Stimulated activated CD4-positive, alpha-beta T cell treated with anti-CD3 and anti-CD28 coated beads, Interleukin-4, amount 100 ng/mL, for 1 hour (primary cell): ENCODE measurements around the gene CSF1.
"Not testable (repeated sequence)": the region's sequence is repeated elsewhere in the genome, so short reads cannot be mapped to it uniquely, and the experiment has no call there.

Experiments used
- DNase-seq: peaks from one replicate; pipeline ENCODE4 v3.0.0-alpha.2; 2020

CSF1 gene

DNA sequence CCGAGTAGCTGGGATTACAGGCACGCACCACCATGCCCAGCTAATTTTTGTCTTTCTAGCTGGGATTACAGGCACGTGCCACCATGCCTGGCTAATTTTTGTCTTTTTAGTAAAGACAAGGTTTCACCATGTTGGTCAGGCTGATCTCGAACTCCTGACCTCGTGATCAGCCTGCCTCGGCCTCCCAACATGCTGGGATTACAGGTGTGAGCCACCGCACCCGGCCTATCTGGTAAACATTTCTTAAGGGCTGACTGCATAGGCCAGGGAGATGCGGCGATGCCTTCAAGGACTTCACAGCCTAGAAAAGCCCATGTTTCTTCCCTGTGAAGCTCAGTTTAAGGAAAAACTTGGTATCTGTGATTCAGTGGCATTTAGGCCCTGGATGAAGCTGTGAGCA, 9.7 kb downstream of the CSF1 start:
- not testable (repeated sequence) for DNase-seq

DNA sequence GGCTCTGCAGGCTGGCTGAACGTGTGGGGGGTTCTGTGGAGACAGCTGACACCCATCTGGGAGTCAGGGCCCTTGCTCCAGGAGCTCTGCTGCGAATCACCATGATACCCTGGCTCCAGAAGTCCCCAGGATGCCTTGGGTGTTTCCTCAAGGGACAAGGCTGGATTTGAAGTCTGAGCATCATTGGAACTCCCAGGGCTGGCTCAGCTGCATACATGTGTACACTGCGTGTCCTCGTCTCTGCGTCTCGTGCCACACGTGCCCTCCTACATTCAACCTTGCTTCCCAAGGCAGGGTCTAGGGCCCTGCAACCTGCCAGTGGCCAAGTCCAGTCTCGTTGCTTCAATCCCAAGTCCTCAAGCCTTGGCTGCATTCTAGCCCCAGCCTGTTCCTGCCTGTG, 11.7 kb downstream of the CSF1 start:
- no peak for DNase-seq

DNA sequence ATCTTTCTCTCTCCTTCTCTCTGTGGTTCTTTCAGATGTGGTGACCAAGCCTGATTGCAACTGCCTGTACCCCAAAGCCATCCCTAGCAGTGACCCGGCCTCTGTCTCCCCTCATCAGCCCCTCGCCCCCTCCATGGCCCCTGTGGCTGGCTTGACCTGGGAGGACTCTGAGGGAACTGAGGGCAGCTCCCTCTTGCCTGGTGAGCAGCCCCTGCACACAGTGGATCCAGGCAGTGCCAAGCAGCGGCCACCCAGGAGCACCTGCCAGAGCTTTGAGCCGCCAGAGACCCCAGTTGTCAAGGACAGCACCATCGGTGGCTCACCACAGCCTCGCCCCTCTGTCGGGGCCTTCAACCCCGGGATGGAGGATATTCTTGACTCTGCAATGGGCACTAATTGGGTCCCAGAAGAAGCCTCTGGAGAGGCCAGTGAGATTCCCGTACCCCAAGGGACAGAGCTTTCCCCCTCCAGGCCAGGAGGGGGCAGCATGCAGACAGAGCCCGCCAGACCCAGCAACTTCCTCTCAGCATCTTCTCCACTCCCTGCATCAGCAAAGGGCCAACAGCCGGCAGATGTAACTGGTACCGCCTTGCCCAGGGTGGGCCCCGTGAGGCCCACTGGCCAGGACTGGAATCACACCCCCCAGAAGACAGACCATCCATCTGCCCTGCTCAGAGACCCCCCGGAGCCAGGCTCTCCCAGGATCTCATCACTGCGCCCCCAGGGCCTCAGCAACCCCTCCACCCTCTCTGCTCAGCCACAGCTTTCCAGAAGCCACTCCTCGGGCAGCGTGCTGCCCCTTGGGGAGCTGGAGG, 12.7 kb downstream of the CSF1 start:
- peak; percentile 19 for DNase-seq

DNA sequence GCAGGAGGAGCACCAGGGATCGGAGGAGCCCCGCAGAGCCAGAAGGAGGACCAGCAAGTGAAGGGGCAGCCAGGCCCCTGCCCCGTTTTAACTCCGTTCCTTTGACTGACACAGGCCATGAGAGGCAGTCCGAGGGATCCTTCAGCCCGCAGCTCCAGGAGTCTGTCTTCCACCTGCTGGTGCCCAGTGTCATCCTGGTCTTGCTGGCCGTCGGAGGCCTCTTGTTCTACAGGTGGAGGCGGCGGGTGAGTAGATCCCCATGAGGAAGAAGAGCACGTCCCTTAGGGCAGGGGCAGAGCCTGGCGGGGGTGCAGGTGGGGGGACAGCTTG, 13.3 kb downstream of the CSF1 start:
- no peak for DNase-seq

DNA sequence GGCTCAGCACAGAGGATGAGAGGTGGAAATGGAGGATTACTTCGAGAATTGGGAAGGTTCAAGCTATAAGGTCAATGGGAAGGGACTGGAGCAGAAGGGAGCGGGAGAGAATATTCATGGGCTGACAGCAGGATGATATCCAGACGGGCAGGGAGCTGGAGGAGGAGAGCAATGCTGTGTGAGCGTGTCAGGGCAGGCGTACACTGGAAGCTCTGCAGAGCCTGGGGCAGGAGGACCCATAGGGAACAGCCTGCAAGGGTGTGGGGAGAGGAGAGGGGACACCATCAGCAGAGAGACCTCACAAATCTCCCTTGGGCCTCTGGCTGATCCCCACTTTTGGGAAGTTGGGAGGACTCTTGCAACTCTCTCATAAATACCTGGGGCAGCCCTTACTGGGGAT, 13.7 kb downstream of the CSF1 start:
- no peak for DNase-seq

DNA sequence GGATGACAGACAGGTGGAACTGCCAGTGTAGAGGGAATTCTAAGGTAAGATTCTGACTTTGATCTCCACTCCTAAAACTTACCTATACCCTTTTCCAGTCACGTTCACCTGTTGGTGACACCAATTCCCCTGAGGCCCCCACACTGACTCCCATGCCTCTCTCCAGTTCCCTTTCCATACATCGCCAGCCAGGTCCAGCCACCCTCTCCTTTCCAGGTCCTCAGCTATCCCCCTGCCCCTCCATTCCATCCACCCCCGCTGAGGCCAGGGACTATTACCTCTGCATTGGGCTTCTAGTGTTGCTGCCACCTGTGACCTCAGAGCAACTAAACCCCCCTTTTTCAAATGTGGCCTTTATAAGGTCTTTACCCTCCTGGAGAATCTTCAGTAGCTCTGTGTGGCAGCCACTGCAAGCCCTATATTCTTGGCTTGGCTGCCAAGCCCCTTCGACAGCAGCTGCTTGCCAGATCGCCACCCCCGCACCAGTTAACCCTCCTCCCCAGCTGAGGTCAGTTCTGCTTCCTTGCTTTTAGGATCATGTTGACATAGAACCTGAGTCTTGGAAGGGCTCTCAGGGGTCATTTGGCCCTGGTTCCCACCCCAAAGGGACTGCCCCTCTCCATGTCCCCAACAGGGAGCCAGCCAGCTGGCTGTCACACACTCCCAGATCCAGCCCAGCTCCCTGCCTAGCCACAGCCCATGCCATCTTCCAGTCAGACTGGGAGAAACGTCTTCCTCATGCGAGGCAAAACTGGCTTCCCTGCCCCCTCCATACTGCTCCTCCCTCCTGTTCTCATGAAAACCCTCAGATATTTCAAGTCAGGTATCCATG, 14.7 kb downstream of the CSF1 start:
- no peak for DNase-seq

DNA sequence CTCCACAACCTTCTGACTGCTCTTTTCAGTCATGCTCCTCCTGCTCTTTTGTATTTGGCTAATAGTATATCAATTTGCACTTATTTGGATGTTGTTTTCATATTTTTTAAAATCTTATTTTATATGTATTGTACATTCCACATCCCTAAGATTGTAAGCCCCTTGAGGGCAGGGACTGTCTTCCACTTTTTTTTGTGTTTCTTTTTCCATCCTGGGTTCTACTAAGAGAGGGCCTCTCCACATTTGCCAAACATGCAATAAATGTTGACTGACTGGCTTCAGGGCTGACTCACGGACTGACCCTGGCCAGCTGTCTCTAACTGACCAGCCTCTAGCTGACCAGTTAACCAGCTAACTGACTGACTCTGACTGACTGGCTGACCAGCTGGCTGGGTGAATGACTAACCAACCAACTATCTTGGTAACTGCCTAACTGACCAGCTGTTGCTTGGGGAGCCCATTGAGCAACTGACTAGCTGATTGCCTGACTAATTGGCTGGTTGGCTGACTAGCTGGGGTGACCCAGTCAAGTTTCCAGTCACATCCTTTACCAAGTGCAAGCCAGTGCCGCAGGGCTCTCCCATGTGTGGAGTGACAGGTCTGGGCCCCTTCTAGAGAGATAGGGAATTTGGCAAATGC, 16.1 kb downstream of the CSF1 start:
- DNase-seq = no peak

DNA sequence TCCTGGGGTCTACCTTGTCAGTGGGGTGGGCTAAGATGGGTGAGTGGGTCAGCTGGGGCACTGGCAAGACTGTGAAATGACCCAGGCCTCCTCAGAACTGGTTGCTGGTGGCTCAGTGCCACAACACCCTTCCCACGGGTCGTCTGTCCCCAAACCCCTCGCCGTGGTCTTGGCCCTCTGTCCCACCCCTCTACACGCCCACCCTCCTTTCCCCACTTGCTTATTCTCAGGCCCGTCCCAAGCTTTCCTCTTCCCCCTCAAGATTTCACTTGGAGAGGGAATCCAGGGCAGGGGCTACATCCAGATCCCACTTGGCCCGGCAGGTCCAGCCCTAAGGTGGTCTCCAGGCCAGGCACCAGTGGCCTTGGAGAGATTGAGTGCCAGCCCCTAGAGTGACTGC, 16.7 kb downstream of the CSF1 start:
- no peak for DNase-seq

DNA sequence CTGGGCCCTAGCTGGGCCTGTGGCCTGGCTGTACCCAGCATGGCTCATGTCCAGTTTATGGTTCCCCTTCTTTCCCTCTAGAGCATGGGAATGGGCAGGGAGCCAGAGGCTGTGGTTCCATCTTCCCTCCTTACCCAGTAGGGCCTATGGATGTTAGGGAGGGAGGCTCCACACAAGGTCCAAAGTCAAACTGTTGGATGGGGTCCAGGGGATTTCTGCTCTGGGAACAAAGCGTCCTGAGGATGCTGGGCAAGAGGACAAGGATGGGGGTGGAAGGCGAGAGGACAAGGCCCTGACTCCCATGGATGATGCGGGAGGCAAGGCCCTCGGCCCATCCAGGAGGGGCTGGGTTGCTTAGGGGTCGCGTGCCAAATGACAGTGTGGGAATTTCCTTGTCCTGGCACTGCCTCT, 17.3 kb downstream of the CSF1 start:
- no peak for DNase-seq

DNA sequence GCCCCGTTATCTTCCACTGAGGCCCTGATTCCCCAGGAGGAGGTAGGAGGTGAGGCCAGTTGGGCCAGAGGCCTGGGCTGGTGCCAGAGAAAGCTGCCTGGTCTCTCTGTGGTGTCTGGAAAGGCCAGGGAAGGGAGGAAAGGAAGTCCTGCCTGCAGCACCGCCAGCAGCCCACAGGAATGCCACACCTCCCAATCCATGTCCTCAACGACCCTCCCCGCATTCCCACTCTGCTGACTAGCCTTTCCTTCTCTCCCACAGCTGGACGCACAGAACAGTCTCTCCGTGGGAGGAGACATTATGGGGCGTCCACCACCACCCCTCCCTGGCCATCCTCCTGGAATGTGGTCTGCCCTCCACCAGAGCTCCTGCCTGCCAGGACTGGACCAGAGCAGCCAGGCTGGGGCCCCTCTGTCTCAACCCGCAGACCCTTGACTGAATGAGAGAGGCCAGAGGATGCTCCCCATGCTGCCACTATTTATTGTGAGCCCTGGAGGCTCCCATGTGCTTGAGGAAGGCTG, 18.0 kb downstream of the CSF1 start:
- no peak for DNase-seq

DNA sequence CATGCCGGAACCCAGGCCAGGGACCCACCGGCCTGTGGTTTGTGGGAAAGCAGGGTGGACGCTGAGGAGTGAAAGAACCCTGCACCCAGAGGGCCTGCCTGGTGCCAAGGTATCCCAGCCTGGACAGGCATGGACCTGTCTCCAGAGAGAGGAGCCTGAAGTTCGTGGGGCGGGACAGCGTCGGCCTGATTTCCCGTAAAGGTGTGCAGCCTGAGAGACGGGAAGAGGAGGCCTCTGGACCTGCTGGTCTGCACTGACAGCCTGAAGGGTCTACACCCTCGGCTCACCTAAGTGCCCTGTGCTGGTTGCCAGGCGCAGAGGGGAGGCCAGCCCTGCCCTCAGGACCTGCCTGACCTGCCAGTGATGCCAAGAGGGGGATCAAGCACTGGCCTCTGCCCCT, 18.5 kb downstream of the CSF1 start:
- DNase-seq = no peak

DNA sequence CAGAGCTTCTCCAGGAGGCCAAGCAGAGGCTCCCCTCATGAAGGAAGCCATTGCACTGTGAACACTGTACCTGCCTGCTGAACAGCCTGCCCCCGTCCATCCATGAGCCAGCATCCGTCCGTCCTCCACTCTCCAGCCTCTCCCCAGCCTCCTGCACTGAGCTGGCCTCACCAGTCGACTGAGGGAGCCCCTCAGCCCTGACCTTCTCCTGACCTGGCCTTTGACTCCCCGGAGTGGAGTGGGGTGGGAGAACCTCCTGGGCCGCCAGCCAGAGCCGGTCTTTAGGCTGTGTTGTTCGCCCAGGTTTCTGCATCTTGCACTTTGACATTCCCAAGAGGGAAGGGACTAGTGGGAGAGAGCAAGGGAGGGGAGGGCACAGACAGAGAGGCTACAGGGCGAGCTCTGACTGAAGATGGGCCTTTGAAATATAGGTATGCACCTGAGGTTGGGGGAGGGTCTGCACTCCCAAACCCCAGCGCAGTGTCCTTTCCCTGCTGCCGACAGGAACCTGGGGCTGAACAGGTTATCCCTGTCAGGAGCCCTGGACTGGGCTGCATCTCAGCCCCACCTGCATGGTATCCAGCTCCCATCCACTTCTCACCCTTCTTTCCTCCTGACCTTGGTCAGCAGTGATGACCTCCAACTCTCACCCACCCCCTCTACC, 19.1 kb downstream of the CSF1 start:
- no peak for DNase-seq

DNA sequence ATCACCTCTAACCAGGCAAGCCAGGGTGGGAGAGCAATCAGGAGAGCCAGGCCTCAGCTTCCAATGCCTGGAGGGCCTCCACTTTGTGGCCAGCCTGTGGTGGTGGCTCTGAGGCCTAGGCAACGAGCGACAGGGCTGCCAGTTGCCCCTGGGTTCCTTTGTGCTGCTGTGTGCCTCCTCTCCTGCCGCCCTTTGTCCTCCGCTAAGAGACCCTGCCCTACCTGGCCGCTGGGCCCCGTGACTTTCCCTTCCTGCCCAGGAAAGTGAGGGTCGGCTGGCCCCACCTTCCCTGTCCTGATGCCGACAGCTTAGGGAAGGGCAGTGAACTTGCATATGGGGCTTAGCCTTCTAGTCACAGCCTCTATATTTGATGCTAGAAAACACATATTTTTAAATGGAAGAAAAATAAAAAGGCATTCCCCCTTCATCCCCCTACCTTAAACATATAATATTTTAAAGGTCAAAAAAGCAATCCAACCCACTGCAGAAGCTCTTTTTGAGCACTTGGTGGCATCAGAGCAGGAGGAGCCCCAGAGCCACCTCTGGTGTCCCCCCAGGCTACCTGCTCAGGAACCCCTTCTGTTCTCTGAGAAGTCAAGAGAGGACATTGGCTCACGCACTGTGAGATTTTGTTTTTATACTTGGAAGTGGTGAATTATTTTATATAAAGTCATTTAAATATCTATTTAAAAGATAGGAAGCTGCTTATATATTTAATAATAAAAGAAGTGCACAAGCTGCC, 19.8 kb downstream of the CSF1 start:
- DNase-seq = no peak

DNA sequence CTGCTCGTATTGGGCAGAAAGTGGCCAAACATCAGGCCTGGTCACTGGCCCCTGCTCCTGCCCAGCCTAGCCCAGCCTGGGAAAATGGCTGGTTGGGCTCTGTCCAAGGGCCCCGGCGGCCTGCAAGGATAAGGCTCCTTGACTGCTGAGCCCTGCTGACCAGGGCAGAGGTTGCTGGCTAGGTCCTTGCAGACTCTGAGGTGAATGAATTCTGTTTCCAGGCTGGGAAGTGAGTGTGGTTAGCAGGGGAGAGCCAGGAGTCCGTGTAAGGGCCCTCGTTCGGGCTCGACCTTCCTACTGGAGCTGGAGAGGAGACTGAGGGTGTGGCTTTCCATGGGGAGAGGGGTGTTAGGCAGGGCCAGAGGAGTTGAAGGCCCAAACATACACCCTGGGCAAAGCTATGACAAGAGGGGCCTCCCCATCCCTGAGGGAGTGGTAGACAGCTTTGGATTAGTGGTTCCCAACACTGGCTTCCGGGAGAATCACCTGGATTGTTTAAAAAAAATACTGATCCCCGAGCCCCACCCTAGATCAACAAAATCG, 20.6 kb downstream of the CSF1 start:
- DNase-seq = no peak

DNA sequence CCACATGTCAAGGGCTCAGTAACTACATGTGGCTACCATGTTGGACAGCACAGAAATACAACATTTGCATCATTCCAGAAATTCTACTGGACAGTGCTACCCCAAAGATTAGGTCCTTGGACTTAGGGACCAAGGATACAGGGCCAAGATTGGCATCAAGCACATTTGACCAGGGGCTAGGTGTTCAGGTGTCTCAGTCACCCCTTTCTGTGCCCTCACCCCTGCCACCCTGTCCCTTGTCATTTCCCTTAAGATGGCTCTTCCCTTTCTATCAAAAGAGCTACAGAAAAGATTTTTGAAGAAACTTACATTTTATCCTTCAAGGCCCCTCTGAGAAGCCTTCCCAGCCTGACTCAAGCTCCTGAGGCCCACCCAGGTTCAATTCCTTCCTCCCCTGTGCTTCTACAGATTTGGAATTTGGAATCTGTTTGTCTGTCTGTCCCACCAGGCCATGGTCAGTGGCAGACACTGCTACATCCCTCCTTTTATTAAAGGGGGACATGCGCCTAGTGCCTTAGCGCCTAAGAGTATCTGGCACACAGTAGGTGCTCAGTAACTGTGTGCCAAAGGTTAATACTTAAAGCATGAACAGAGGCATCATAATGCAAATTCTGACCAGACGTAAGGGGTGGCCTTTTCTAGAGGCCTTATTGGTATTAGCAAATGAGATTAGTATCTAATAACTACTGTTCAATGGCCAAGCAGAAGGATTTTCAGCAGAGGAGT, 21.4 kb downstream of the CSF1 start:
- no peak for DNase-seq

DNA sequence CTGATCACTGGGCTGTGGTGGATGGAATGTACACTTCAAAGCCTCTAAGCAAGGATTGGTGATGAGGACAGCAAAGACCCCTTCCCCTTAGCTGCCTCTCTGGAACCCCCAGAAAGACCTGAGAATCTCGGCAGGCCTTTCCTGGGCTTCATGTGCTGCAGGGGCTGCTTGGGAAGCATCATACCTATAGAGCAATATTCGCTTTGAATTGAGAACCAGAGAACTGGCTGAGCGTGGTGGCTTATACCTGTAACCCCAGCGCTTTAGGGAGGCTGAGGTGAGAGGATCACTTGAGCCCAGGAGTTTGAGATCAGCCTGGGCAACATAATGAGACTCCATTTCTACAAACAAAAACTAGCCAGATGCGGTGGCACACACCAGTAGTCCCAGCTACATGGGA, 22.0 kb downstream of the CSF1 start:
- DNase-seq = no peak

DNA sequence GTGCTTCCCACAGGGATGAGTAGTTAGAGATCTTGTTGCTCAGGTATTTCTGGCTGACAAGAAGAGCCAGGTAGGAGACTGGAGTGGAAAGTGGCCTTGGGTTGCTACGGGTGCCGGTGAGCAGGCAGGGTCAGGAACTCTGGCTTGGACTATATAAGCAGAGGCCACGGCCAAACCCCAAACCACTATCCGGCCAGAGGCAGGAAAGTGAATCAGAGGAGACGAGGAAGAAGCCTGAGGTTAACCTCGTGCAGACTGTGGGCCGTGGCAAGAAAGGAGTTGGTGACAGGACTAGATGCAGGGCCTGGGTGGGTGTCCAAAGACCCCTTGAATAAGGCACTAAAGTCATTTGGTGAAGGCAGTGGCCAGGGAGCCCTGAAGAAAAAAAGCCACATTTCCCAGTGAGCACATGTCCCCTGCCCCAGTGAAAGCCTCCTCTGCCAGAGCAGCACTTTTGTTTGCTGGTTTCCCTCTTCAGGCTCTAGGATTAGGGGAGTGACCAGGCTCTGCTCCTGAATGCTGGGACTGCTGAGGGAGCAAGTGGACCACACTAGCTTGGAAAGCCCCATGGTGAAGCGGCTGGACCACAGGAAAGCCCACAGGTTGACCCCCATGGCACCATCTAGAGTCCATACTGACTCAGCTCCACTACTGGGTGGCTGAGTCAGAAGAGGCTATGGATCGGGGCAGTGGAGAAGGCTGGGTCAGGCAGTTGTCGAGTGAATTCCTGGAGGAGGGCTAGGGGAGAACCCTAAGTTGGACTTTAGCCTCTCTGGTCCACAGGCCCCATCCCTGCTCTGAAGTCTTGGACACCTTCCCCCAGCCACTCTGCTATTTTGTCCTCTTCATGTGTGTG, 23.4 kb downstream of the CSF1 start:
- no peak for DNase-seq

DNA sequence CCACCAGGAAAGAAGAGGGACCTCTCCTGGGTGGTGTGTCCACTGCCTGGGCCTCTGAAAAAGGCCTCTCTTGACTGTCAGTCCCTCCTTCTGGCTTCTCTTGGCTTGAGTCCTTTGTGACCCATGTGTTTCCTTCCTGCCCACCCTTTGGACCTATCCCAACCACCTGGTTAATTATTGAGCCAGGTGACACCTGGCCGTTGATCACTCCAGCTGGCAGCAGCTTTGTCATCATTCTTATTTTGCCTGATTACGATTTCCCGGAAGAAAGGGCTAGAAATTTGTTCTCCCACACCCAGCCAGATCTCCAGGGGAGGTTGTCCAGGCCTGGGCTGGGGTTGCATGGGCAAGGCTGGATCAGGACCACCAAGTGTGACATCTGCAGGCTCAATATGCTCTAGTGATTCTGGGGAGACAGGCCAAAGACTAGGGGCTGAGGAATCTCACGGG, 24.8 kb downstream of the CSF1 start:
- no peak for DNase-seq

DNA sequence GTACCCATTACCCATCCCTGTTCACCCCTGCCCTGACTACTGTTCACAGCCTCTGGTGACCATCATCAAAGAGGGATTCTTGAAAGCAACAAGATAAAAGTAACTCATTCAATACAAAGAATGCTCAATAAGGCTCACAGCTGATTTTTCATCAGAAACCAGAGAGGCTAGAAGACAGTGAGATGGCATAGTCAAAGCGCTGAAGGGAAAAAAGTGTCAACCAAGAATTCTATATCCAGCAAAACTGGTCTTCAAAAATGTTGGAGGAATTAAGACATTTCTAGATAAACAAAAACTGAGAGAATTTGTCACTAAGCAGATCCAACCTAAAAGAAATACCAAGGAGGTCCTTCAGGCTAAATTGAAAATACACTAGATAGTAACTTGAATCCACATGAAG, 27.1 kb downstream of the CSF1 start:
- no peak for DNase-seq

DNA sequence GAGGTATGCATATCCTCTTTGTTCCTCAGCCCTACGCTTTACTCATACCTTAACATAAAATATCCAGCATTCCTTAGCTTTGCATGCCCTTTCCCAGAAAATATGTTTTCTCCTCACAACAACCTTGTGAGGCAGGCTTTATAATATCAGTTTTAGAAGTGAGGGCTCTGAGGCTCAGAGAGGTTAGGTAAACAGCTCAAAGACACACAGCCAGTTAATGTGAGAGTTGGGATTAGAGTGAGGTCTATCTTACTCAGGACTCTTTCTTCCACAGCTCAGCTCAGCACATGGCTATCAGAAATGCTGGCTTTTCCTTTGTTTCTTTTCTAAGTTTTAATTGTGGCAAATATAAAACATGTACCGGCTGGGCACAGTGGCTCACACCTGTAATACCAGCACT, 27.9 kb downstream of the CSF1 start:
- no peak for DNase-seq
